Endothelial cell (in vitro differentiated cells): ENCODE measurements around the gene LARGE2. TPM values are rescaled to one million over a fixed set of nuclear protein-coding genes. Genes with fewer than 3 reads are reported as not detected.
"Not testable (repeated sequence)": the region's sequence is repeated elsewhere in the genome, so short reads cannot be mapped to it uniquely, and the experiment has no call there.

Source experiments
- DNase-seq: peaks from one replicate; pipeline ENCODE4 v3.0.0; 2021; ENCODE audit warnings: low spot score
- H3K27ac Mint-ChIP-seq: one replicate; pipeline ENCODE4 v1.8.0; 2021; ENCODE audit warnings: mixed read lengths, inconsistent platforms; ENCODE audit not compliant: unreplicated experiment
- H3K27me3 Mint-ChIP-seq: one replicate; pipeline ENCODE4 v1.8.0; 2021; ENCODE audit warnings: mild to moderate bottlenecking, moderate library complexity, mixed read lengths, inconsistent platforms; ENCODE audit not compliant: unreplicated experiment
- H3K36me3 Mint-ChIP-seq: one replicate; pipeline ENCODE4 v1.8.0; 2021; ENCODE audit warnings: mild to moderate bottlenecking, low read depth, mixed read lengths, inconsistent platforms; ENCODE audit not compliant: unreplicated experiment
- H3K4me1 Mint-ChIP-seq: one replicate; pipeline ENCODE4 v1.8.0; 2021; ENCODE audit warnings: mild to moderate bottlenecking, mixed read lengths, inconsistent platforms; ENCODE audit not compliant: unreplicated experiment
- H3K4me3 Mint-ChIP-seq: one replicate; pipeline ENCODE4 v1.8.0; 2021; ENCODE audit warnings: mild to moderate bottlenecking, mixed read lengths, inconsistent platforms; ENCODE audit not compliant: unreplicated experiment
- H3K9me3 Mint-ChIP-seq: one replicate; pipeline ENCODE4 v1.8.0; 2021; ENCODE audit warnings: mixed read lengths, inconsistent platforms; ENCODE audit not compliant: unreplicated experiment
- total RNA-seq: library from RNA; stranded (reverse); fragmentation: NEBNext Ultra II Directional; extraction: Animal tissue kit (Norgen Biotek cat#: 25700); gene quantifications from one replicate; pipeline ENCODE4 v1.2.1, GENCODE V29; 2021; ENCODE audit not compliant: unreplicated experiment
- TF ChIP-seq, protein P1 (sequence below): fragments of 200-600 bp; sonication (generic); IDR thresholded peaks from one replicate; pipeline ENCODE4 v1.5.0; 2021; ENCODE audit warnings: antibody characterized with exemption; ENCODE audit not compliant: unreplicated experiment

Gene LARGE2
- total RNA-seq, 1 donor from 2014 or later, result 0.95 TPM

GRCh38 chr11:45905095-45905494, 17.4 kb upstream of the LARGE2 start:
- H3K4me3 Mint-ChIP-seq, result no peak overlapping the region
- DNase-seq, result no peak
- no peaks in the 10 kb centered on the region for H3K36me3 Mint-ChIP-seq
- H3K27ac Mint-ChIP-seq, result no peak overlapping the region
- TF ChIP-seq, protein P1, sequence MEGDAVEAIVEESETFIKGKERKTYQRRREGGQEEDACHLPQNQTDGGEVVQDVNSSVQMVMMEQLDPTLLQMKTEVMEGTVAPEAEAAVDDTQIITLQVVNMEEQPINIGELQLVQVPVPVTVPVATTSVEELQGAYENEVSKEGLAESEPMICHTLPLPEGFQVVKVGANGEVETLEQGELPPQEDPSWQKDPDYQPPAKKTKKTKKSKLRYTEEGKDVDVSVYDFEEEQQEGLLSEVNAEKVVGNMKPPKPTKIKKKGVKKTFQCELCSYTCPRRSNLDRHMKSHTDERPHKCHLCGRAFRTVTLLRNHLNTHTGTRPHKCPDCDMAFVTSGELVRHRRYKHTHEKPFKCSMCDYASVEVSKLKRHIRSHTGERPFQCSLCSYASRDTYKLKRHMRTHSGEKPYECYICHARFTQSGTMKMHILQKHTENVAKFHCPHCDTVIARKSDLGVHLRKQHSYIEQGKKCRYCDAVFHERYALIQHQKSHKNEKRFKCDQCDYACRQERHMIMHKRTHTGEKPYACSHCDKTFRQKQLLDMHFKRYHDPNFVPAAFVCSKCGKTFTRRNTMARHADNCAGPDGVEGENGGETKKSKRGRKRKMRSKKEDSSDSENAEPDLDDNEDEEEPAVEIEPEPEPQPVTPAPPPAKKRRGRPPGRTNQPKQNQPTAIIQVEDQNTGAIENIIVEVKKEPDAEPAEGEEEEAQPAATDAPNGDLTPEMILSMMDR, result no peak
- peaks cover 11% of the 10 kb centered on the region for H3K4me1 Mint-ChIP-seq
- peaks cover 38% of the 10 kb centered on the region for H3K27me3 Mint-ChIP-seq
- no peaks in the 10 kb centered on the region for H3K9me3 Mint-ChIP-seq

GRCh38 chr11:45905576-45905975, 16.9 kb upstream of the LARGE2 start:
- H3K4me1 Mint-ChIP-seq, H3K36me3 Mint-ChIP-seq, H3K27ac Mint-ChIP-seq, H3K4me3 Mint-ChIP-seq, DNase-seq, H3K9me3 Mint-ChIP-seq: not testable (repeated sequence)
- H3K27me3 Mint-ChIP-seq, result peaks cover 38% of the 10 kb centered on the region

- peaks cover 8% of the 10 kb centered on the region for H3K4me1 Mint-ChIP-seq
- DNase-seq, result no peak
Measured at GRCh38 chr11:45906096-45906682, 16.3 kb upstream of the LARGE2 start.

GRCh38 chr11:45906965-45907611, 15.4 kb upstream of the LARGE2 start, which contains the start of gene FREY1:
Gene FREY1 (minus strand): TSS chr11:45907271. CDS start chr11:45907245, 26 bp downstream.
- Mint-ChIP-seq H3K27me3 (peaks cover 28% of the 10 kb centered on the region), H3K9me3 (no peaks in the 10 kb centered on the region), H3K4me3 (no peak within 1 kb of the TSS)

More at GRCh38 chr11:45906096-45906682, 16.3 kb upstream of the LARGE2 start:
- H3K36me3 Mint-ChIP-seq, result no peaks in the 10 kb centered on the region
- TF ChIP-seq, protein P1, result no peak
- H3K9me3 Mint-ChIP-seq, result no peaks in the 10 kb centered on the region
- no peak overlapping the region for H3K27ac Mint-ChIP-seq
- peaks cover 34% of the 10 kb centered on the region for H3K27me3 Mint-ChIP-seq
- no peak overlapping the region for H3K4me3 Mint-ChIP-seq

GRCh38 chr11:45907911-45908370, 14.5 kb upstream of the LARGE2 start:
- DNase-seq, result no peak
- TF ChIP-seq, protein P1, result no peak
- Mint-ChIP-seq H3K27ac (no peak overlapping the region), H3K4me1 (peaks cover 8% of the 10 kb centered on the region), H3K9me3 (no peaks in the 10 kb centered on the region), H3K36me3 (no peaks in the 10 kb centered on the region), H3K4me3 (no peak overlapping the region), H3K27me3 (peaks cover 23% of the 10 kb centered on the region)

More at GRCh38 chr11:45906965-45907611, 15.4 kb upstream of the LARGE2 start, which contains the start of gene FREY1:
- TF ChIP-seq, protein P1, result no peak
- H3K36me3 Mint-ChIP-seq, result no peaks in the 10 kb centered on the region
- peaks cover 8% of the 10 kb centered on the region for H3K4me1 Mint-ChIP-seq
- H3K27ac Mint-ChIP-seq, result no peak within 1 kb of the TSS
- no peak for DNase-seq
